Activated CD4-positive, alpha-beta T cell treated with anti-CD3 and anti-CD28 coated beads for 36 hours (primary cell): Measurements from ENCODE around the gene CIROP. TPM values are rescaled to one million over a fixed set of nuclear protein-coding genes. Genes with fewer than 3 reads are reported as not detected.

Experiments
- ATAC-seq: fragments of 200-7000 bp; cut with Tn5 transposase; one replicate; pipeline ENCODE4 v1.10.0; 2021; ENCODE audit warnings: mild to moderate bottlenecking, moderate library complexity
- CTCF ChIA-PET: fragments of 350-600 bp; sonication (Branson Sonifier 250); formaldehyde crosslinking; loops from one replicate; lab custom pipeline; 2021; ENCODE audit warnings: antibody characterized with exemption; lab: Charles Lee
- POLR2A ChIA-PET: fragments of 350-600 bp; sonication (Branson Sonifier 250); formaldehyde crosslinking; loops from one replicate; lab custom pipeline; 2021; ENCODE audit warnings: antibody characterized with exemption, inconsistent platforms; lab: Charles Lee
- DNase-seq: peaks from one replicate; pipeline ENCODE4 v3.0.0-alpha.2; 2020
- H3K27ac Mint-ChIP-seq: one replicate; pipeline ENCODE4 v1.8.0; 2021; ENCODE audit warnings: mixed read lengths
- H3K27me3 Mint-ChIP-seq: one replicate; pipeline ENCODE4 v1.8.0; 2021; ENCODE audit warnings: mixed read lengths
- H3K36me3 Mint-ChIP-seq: one replicate; pipeline ENCODE4 v1.8.0; 2021; ENCODE audit warnings: low read depth, mixed read lengths
- H3K4me1 Mint-ChIP-seq: one replicate; pipeline ENCODE4 v1.8.0; 2021; ENCODE audit warnings: mixed read lengths
- H3K4me3 Mint-ChIP-seq: one replicate; pipeline ENCODE4 v1.8.0; 2021; ENCODE audit warnings: mild to moderate bottlenecking, moderate library complexity, mixed read lengths
- H3K9me3 Mint-ChIP-seq: one replicate; pipeline ENCODE4 v1.8.0; 2021; ENCODE audit warnings: low read depth, mixed read lengths
- intact Hi-C, 2 experiments: fragments of 100-400 bp; cut with DNase I in 1 of 2; cut with micrococcal nuclease in 1 of 2; formaldehyde crosslinking; loops; one replicate each; pipeline versions ENCODE4 v1.14.2 to v1.15.1; 2022 to 2024; cut with DNase I, micrococcal nuclease
- total RNA-seq, 2 experiments: library from RNA; stranded (reverse); gene quantifications; one replicate each; pipeline ENCODE4 v1.2.3, GENCODE V29; 2021

CIROP gene
- total RNA-seq, 2 experiments from 2014 or later: not detected

- CTCF ChIA-PET: interaction anchor here (1.5 to 4.4 kb wide), 5 partner anchors 13 to 107 kb away, joined by 3 to 36 read pairs (median 8); partner anchors contain the start of gene CDH24
- H3K4me1 Mint-ChIP-seq: peaks cover 28% of the 10 kb centered on the region
- intact Hi-C loops: loop anchor here (10.0 kb wide), 4 partner anchors 192 to 1828 kb away; partner anchors contain the start of genes DCAF11 (in 1 of the 2), EMC9 (in 1 of the 2), HNRNPC (in 1 of the 2) and HOMEZ (in 1 of the 2)
- DNase-seq (no peak), ATAC-seq (no peak)
- H3K4me3 Mint-ChIP-seq: no peak overlapping the region
- H3K27ac Mint-ChIP-seq: peak overlapping the region; percentile 52
- H3K27me3 Mint-ChIP-seq: no peaks in the 10 kb centered on the region
- no peaks in the 10 kb centered on the region for H3K9me3 Mint-ChIP-seq
- peaks cover 49% of the 10 kb centered on the region for H3K36me3 Mint-ChIP-seq
- POLR2A ChIA-PET: no interaction called here
Observed at GRCh38 chr14:23093104-23093503, 11.7 kb downstream of the CIROP start.

GRCh38 chr14:23091294-23092225 is 13.2 kb downstream of the CIROP start:
- CTCF ChIA-PET: interaction anchor here (0.7 to 4.4 kb wide), 13 partner anchors 12 to 184 kb away, joined by 3 to 36 read pairs (median 6); partner anchors contain the start of gene CDH24
- no peak for DNase-seq
- peak overlapping the region; percentile 37 for H3K4me3 Mint-ChIP-seq
- POLR2A ChIA-PET: interaction anchor here (0.6 to 0.8 kb wide), 3 partner anchors 20 to 1907 kb away, joined by 3 read pairs; no protein-coding TSS in a partner anchor
- peaks cover 48% of the 10 kb centered on the region for H3K36me3 Mint-ChIP-seq
- H3K27me3 Mint-ChIP-seq: no peaks in the 10 kb centered on the region
- peaks cover 28% of the 10 kb centered on the region for H3K4me1 Mint-ChIP-seq
- intact Hi-C loops: loop anchor here (10.0 kb wide), 4 partner anchors 193 to 1827 kb away; partner anchors contain the start of genes DCAF11 (in 1 of the 2), EMC9 (in 1 of the 2), HNRNPC (in 1 of the 2) and HOMEZ (in 1 of the 2)
- H3K9me3 Mint-ChIP-seq: no peaks in the 10 kb centered on the region
- no peak for ATAC-seq
- H3K27ac Mint-ChIP-seq: peak overlapping the region; percentile 56

- Mint-ChIP-seq H3K4me1 (peaks cover 39% of the 10 kb centered on the region), H3K36me3 (peaks cover 58% of the 10 kb centered on the region), H3K9me3 (no peaks in the 10 kb centered on the region), H3K4me3 (no peak overlapping the region), H3K27me3 (no peaks in the 10 kb centered on the region), H3K27ac (peak overlapping the region; percentile 6)
- POLR2A ChIA-PET: interaction anchor here (1.1 kb wide), 1 partner anchor 13 kb away, joined by 3 read pairs; no protein-coding TSS in a partner anchor
- CTCF ChIA-PET: interaction anchor here (0.6 to 4.4 kb wide), 8 partner anchors 9 to 104 kb away, joined by 3 to 36 read pairs (median 4); no protein-coding TSS in a partner anchor
- DNase-seq (no peak), ATAC-seq (no peak)
- intact Hi-C loops: loop anchor here (10.0 kb wide), 4 partner anchors 195 to 1825 kb away; partner anchors contain the start of genes DCAF11 (in 1 of the 2), EMC9 (in 1 of the 2), HNRNPC (in 1 of the 2) and HOMEZ (in 1 of the 2)
Observed at GRCh38 chr14:23090254-23090636, 14.5 kb downstream of the CIROP start.

- CTCF ChIA-PET: interaction anchor here (0.6 to 4.4 kb wide), 9 partner anchors 10 to 118 kb away, joined by 3 to 36 read pairs (median 4); no protein-coding TSS in a partner anchor
- intact Hi-C loops: loop anchor here (10.0 kb wide), 4 partner anchors 195 to 1825 kb away; partner anchors contain the start of genes DCAF11 (in 1 of the 2), EMC9 (in 1 of the 2), HNRNPC (in 1 of the 2) and HOMEZ (in 1 of the 2)
- ATAC-seq: no peak
- no peaks in the 10 kb centered on the region for H3K9me3 Mint-ChIP-seq
- H3K27me3 Mint-ChIP-seq: no peaks in the 10 kb centered on the region
- H3K4me3 Mint-ChIP-seq: no peak overlapping the region
- POLR2A ChIA-PET: interaction anchor here (0.6 to 1.1 kb wide), 2 partner anchors 12 to 27 kb away, joined by 3 read pairs; no protein-coding TSS in a partner anchor
- DNase-seq: no peak
- peaks cover 45% of the 10 kb centered on the region for H3K4me1 Mint-ChIP-seq
- peak overlapping the region; percentile 62 for H3K27ac Mint-ChIP-seq
- peaks cover 63% of the 10 kb centered on the region for H3K36me3 Mint-ChIP-seq
Observed at GRCh38 chr14:23089498-23090253, 15.1 kb downstream of the CIROP start.

GRCh38 chr14:23086565-23086964 is 18.2 kb downstream of the CIROP start:
- DNase-seq (no peak), ATAC-seq (no peak)
- ChIA-PET CTCF (interaction anchor here (0.9 to 3.7 kb wide), 11 partner anchors 8 to 516 kb away, joined by 3 to 16 read pairs (median 4); partner anchors contain the start of genes ACIN1, C14orf119 and HOMEZ), POLR2A (interaction anchor here (1.0 to 1.9 kb wide), 4 partner anchors 8 to 18 kb away, joined by 3 to 16 read pairs (median 3); partner anchors contain the start of genes ACIN1 and C14orf119)
- no peaks in the 10 kb centered on the region for H3K9me3 Mint-ChIP-seq
- H3K4me1 Mint-ChIP-seq: peaks cover 47% of the 10 kb centered on the region
- intact Hi-C loops: no loop called here
- no peaks in the 10 kb centered on the region for H3K27me3 Mint-ChIP-seq
- H3K4me3 Mint-ChIP-seq: no peak overlapping the region
- peaks cover 59% of the 10 kb centered on the region for H3K36me3 Mint-ChIP-seq
- H3K27ac Mint-ChIP-seq: no peak overlapping the region

GRCh38 chr14:23085458-23085857 is 19.3 kb downstream of the CIROP start:
- Mint-ChIP-seq H3K4me3 (peak overlapping the region; percentile 22), H3K4me1 (peaks cover 45% of the 10 kb centered on the region), H3K36me3 (peaks cover 64% of the 10 kb centered on the region), H3K27ac (peak overlapping the region; percentile 86), H3K9me3 (no peaks in the 10 kb centered on the region), H3K27me3 (no peaks in the 10 kb centered on the region)
- intact Hi-C loops: no loop called here
- DNase-seq: no peak
- peak; percentile 90 for ATAC-seq
- ChIA-PET CTCF (interaction anchor here (0.6 to 3.7 kb wide), 18 partner anchors 9 to 1236 kb away, joined by 3 to 16 read pairs (median 4); partner anchors contain the start of genes ACIN1, C14orf119, HOMEZ and PPP1R3E), POLR2A (interaction anchor here (0.6 to 1.9 kb wide), 9 partner anchors 8 to 979 kb away, joined by 3 to 16 read pairs (median 3); partner anchors contain the start of genes ACIN1, C14orf119 and PABPN1)

GRCh38 chr14:23080474-23080873 is 24.3 kb downstream of the CIROP start:
- no peaks in the 10 kb centered on the region for H3K9me3 Mint-ChIP-seq
- intact Hi-C loops: no loop called here
- DNase-seq (no peak), ATAC-seq (no peak)
- no peak overlapping the region for H3K4me3 Mint-ChIP-seq
- H3K27ac Mint-ChIP-seq: peak overlapping the region; percentile 58
- H3K27me3 Mint-ChIP-seq: no peaks in the 10 kb centered on the region
- ChIA-PET CTCF (interaction anchor here (0.7 to 3.6 kb wide), 6 partner anchors 9 to 98 kb away, joined by 3 to 24 read pairs (median 6); partner anchors contain the start of gene AJUBA), POLR2A (no interaction called here)
- H3K36me3 Mint-ChIP-seq: peaks cover 58% of the 10 kb centered on the region
- peaks cover 10% of the 10 kb centered on the region for H3K4me1 Mint-ChIP-seq

- peaks cover 56% of the 10 kb centered on the region for H3K36me3 Mint-ChIP-seq
- no peaks in the 10 kb centered on the region for H3K9me3 Mint-ChIP-seq
- ChIA-PET POLR2A (no interaction called here), CTCF (interaction anchor here (1.0 to 4.2 kb wide), 4 partner anchors 11 to 41 kb away, joined by 3 to 58 read pairs (median 14); partner anchors contain the start of genes ACIN1 and C14orf119)
- no peak for ATAC-seq
- no peaks in the 10 kb centered on the region for H3K27me3 Mint-ChIP-seq
- H3K4me3 Mint-ChIP-seq: no peak overlapping the region
- peaks cover 3% of the 10 kb centered on the region for H3K4me1 Mint-ChIP-seq
- DNase-seq: no peak
- intact Hi-C loops: no loop called here
- peak overlapping the region; percentile 58 for H3K27ac Mint-ChIP-seq
Observed at GRCh38 chr14:23079716-23080115, 25.1 kb downstream of the CIROP start.

GRCh38 chr14:23078692-23079116 is 26.1 kb downstream of the CIROP start:
- peaks cover 54% of the 10 kb centered on the region for H3K36me3 Mint-ChIP-seq
- H3K27me3 Mint-ChIP-seq: no peaks in the 10 kb centered on the region
- ChIA-PET CTCF (interaction anchor here (1.0 to 4.8 kb wide), 12 partner anchors 11 to 108 kb away, joined by 3 to 58 read pairs (median 16); partner anchors contain the start of genes ACIN1, C14orf119, CDH24 and CEBPE), POLR2A (interaction anchor here (0.7 kb wide), 1 partner anchor 16 kb away, joined by 4 read pairs; the partner anchor contains the start of gene ACIN1)
- no peaks in the 10 kb centered on the region for H3K9me3 Mint-ChIP-seq
- H3K4me3 Mint-ChIP-seq: no peak overlapping the region
- H3K27ac Mint-ChIP-seq: peak overlapping the region; percentile 31
- intact Hi-C loops: no loop called here
- H3K4me1 Mint-ChIP-seq: no peaks in the 10 kb centered on the region
- DNase-seq: no peak
- peak; percentile 47 for ATAC-seq
